ENCODE results near the gene LRRC71.

The LRRC71 gene

GRCh38 chr1:156883919-156884318 is 36.5 kb upstream of the LRRC71 start:
- TF ChIP-seq CTCF (IDR thresholded peaks at IDR 0.05; ENCODE audit: low read depth, low read length), result no peak
- no peak overlapping the region for H3K4me3 ChIP-seq (ENCODE audit: low read depth, low read length)
- DNase-seq (ENCODE audit: low read depth, low spot score), result no peak
- in situ Hi-C loops (cut with HindIII; ENCODE audit: low sequenced_read_pairs), result no loop called here

GRCh38 chr1:156884560-156885184 is 35.8 kb upstream of the LRRC71 start:
- no peak for TF ChIP-seq CTCF (IDR thresholded peaks at IDR 0.05; ENCODE audit: low read depth, low read length)
- in situ Hi-C loops (cut with HindIII; ENCODE audit: low sequenced_read_pairs), result no loop called here
- DNase-seq (ENCODE audit: low read depth, low spot score), result no peak
- no peak overlapping the region for H3K4me3 ChIP-seq (ENCODE audit: low read depth, low read length)

GRCh38 chr1:156885314-156885713 is 35.1 kb upstream of the LRRC71 start:
- in situ Hi-C loops (cut with HindIII; ENCODE audit: low sequenced_read_pairs), result no loop called here
- no peak overlapping the region for H3K4me3 ChIP-seq (ENCODE audit: low read depth, low read length)
- no peak for DNase-seq (ENCODE audit: low read depth, low spot score)
- no peak for TF ChIP-seq CTCF (IDR thresholded peaks at IDR 0.05; ENCODE audit: low read depth, low read length)

- TF ChIP-seq CTCF (IDR thresholded peaks at IDR 0.05; ENCODE audit: low read depth, low read length), result no peak
- no peak for DNase-seq (ENCODE audit: low read depth, low spot score)
- H3K4me3 ChIP-seq (ENCODE audit: low read depth, low read length), result no peak overlapping the region
- in situ Hi-C loops (cut with HindIII; ENCODE audit: low sequenced_read_pairs), result no loop called here
These were observed 34.5 kb upstream of the LRRC71 start for GRCh38 chr1:156885880-156886355.

GRCh38 chr1:156886583-156887281 is 33.7 kb upstream of the LRRC71 start:
- TF ChIP-seq CTCF (IDR thresholded peaks at IDR 0.05; ENCODE audit: low read depth, low read length), result no peak
- no peak overlapping the region for H3K4me3 ChIP-seq (ENCODE audit: low read depth, low read length)
- in situ Hi-C loops (cut with HindIII; ENCODE audit: low sequenced_read_pairs), result no loop called here
- no peak for DNase-seq (ENCODE audit: low read depth, low spot score)

- in situ Hi-C loops (cut with HindIII; ENCODE audit: low sequenced_read_pairs), result no loop called here
- no peak overlapping the region for H3K4me3 ChIP-seq (ENCODE audit: low read depth, low read length)
- DNase-seq (ENCODE audit: low read depth, low spot score), result no peak
- no peak for TF ChIP-seq CTCF (IDR thresholded peaks at IDR 0.05; ENCODE audit: low read depth, low read length)
These were observed 33.1 kb upstream of the LRRC71 start for GRCh38 chr1:156887317-156887716.
